Measurements from ENCODE around the gene TESK2.

Gene TESK2

DNA sequence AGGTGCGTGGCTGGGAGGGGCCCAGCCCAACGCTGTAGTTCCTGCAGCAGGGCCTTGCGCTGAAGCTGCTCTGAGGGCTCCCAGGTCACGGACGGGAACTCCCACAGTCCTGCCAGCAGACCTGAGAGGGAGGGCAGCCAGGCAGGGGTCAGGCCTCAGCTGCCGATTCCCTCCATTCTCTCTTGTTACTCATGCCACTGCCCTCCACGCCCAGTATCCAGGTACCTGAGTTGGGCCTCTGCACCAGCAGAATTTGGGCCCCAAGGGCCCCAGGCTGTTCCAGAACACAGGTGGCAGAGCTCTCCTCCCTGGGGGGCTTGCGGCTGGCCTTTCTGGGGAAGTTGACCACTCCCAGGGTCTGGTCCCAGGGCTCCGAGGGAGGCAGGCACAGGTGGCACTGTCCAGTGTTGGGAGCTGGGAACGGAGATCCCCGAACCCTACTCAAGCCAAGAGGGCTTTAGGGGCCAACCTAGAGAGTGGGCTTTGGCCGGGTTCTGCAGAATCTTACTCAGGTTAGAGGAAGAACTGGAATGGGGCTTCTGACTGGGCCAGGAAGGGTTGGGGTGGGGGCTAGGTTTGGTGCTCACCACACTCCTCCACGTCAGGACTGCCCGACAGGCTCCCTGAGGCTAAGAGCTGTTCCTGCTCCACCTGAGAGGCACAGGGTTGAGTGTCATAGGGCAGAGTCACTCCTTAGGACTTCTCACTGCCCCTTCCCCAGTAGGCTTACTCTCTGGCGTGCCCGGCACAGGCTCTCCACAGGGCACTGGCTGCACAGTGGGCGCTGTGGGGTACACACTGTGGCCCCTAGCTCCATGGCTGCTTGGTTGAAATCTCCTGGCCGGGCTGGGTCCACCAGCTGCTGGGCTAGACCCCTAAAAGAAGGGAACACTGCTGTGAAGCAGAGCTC is 159.3 kb downstream of the TESK2 start:
- no peak for DNase-seq

DNA sequence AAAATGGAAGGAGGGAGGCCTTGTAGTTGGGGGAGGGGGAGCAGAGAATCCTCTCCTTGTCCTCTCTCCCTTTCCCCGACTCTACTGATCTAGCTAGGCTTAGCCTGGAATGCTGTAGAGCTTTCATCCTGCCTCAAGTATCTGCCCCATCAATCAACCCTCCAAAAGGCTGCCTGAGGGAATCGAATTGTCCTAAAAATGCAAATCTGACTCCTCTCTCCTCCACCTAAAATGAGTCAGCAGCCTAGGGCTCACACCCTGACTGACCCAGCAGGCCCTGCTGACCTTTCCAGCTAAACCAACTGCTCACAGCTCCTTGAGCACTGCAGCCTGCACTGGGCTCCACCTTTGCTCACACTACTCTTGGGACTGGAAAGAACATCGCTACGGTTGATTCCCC is 161.5 kb downstream of the TESK2 start:
- DNase-seq: no peak

DNA sequence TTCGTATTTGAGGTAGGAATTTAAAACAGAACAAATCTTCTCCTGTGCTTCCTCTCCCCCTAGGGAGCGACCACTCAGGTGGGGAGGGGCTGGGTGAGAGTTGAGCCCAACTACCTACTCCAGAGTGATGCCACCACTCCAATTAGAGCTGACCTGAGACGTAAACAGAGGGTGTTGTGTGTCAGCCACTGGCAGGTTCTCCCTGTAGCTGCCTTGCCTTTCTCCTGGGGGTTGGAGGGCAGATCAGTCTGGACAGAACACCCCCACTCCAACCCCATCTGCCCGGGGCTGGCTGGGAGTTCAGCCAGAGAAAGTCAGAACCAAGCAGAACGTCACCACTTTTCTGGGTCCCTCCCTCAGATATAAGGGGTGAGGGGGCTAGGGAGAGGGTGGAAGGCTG is 162.3 kb downstream of the TESK2 start:
- DNase-seq: peak; percentile 25

DNA sequence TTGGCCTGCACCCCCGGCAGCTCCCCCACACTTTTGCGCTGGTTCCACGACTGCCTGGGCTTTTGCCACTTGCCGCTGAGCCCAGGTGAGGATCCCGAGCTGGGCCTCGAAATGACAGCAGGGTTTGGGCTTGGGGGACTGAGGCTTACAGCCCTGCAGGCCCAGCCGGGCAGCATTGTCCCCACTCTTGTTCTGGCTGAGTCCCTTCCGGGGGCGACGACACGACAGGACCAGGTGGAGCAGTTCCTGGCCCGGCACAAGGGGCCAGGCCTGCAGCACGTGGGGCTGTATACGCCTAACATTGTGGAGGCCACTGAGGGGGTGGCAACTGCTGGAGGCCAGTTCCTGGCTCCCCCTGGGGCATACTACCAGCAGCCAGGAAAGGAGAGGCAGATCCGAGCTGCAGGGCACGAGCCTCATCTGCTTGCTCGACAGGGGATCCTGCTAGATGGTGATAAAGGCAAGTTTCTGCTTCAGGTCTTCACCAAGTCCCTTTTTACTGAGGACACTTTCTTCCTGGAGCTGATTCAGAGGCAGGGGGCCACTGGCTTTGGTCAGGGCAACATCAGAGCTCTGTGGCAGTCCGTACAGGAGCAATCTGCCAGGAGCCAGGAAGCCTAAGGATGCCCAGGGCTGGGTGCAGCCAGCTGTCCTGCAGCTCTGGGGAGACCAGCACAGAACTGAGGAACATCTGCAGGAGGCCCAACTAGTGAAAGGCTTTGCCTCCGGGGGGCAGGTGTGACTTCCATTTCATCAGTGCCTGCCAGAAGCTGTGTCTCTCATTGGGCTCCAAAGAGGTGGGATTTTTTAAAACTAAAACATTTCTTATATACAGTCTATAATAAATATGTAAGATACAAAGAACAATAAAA is 163.1 kb downstream of the TESK2 start:
- DNase-seq: peak; percentile 20

GRCh38 chr1:45326627-45327623 is 164.0 kb downstream of the TESK2 start, which contains the start of gene HPDL:
Gene HPDL, plus strand, starts transcription at chr1:45326895. Its CDS starts 254 bp downstream, at chr1:45327149.
- DNase-seq: peak; percentile 77

GRCh38 chr1:45325851-45326506 is 165.0 kb downstream of the TESK2 start:
- DNase-seq: no peak

GRCh38 chr1:45322486-45323040 is 168.4 kb downstream of the TESK2 start:
- no peak for DNase-seq

- DNase-seq: no peak
These were observed 169.5 kb downstream of the TESK2 start for GRCh38 chr1:45321444-45321843.

GRCh38 chr1:45319761-45320160 is 171.2 kb downstream of the TESK2 start:
- no peak for DNase-seq

GRCh38 chr1:45317166-45317565 is 173.8 kb downstream of the TESK2 start:
- no peak for DNase-seq

DNA sequence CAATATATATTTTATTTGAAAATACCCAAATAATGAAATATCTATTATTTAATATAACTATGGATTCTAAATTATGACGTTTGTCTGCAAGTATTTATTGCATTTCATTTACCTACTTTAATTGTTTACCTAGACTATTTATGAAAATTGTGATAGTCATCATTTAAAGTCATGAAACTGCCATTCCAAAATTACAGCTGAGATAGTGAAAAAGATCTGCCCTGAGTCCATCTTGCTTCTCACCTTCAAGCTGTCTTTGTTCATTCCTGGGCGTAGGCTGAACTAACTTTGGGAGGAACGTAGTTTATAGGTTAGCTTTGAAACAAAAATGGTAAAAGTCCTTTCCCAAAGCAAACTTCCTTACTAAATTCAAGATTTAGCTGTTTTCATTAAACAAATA is 176.7 kb downstream of the TESK2 start:
- no peak for DNase-seq

DNA sequence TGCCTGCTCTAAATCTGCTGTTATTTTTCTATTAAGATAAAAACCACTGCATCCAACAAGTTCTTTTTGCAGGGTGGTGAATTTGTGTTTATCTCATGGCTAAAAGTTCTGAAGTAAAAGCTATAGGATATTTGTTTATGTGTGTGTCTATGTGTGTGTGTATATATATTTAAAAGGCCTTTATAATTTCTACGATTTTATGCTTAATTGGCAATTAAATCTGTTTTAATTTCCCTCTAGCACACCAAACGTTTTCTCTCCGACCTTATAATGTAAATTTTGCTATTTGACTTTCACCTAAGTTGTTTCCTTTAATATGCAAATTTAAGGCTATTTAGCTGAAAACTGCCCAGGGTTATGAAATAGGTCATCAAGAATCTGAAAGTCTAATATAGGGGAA is 184.1 kb downstream of the TESK2 start:
- DNase-seq: no peak

DNA sequence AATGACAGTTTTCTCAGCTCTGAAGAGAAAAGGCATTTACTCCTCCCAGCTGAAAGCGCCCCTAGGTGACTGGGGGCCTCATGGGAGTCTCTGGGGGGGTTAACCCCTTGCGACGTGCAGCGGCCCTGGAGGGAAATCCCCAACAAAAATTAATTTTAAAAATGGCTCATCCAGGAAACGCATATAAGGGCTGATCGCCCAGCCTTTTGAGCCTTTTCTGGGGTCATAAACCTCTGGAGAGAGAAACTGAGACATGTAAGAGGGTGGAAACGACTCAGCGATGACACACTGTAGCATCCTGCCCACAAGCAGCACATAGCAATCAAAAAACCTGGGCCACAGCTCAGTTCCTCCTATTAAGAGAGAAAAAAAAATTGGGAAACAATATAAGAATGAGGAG is 184.6 kb downstream of the TESK2 start:
- DNase-seq: no peak

DNA sequence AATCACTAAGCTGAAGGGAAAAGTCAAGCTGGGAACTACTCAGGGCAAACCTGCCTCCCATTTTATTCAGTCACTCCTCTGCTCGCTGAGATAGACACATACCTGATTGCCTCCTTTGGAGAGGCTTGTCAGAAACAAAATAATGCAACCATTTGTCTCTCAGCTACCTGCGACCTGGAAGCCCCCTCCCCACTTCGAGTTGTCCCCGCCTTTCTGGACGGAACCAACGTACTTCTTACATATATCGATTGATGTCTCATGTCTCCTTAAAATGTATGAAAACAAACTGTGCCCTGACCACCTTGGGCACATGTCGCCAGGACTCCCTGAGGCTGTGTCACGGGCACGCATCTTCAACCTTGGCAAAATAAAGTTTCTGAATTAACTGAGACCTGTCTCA is 185.7 kb downstream of the TESK2 start:
- DNase-seq: no peak

GRCh38 chr1:45304311-45305081 is 186.5 kb downstream of the TESK2 start:
- peak; percentile 58 for DNase-seq

- DNase-seq: peak; percentile 100
These were observed 187.2 kb downstream of the TESK2 start for GRCh38 chr1:45303520-45304310.

- DNase-seq: no peak
These were observed 188.3 kb downstream of the TESK2 start for GRCh38 chr1:45302505-45303150.

- DNase-seq: no peak
These were observed 190.3 kb downstream of the TESK2 start for GRCh38 chr1:45300669-45300997.

- peak; percentile 92 for DNase-seq
These were observed 190.8 kb downstream of the TESK2 start for GRCh38 chr1:45299981-45300668.

Measured in NCI-H2029 (cell line).